ENCODE data around the gene BMPR1B. TPM values are rescaled to one million over a fixed set of nuclear protein-coding genes. Genes with fewer than 3 reads are reported as not detected.
"Not testable (repeated sequence)": the region's sequence is repeated elsewhere in the genome, so short reads cannot be mapped to it uniquely, and the experiment has no call there.

The BMPR1B gene
- polyA plus RNA-seq, 3 donors from 2014 or later = not detected

- Mint-ChIP-seq H3K4me1 (peaks cover 58 to 66% of the 10 kb centered on the region in 2 donors), H3K27ac (peak overlapping the region in 1 of 6 donors; percentile 47), H3K9me3 (peaks cover 0 to 1% (median 0%) of the 10 kb centered on the region in 6 donors), H3K27me3 (ENCODE audit: low read depth in 3 of 3) (peaks cover 0 to 10% (median 5%) of the 10 kb centered on the region in 3 donors), H3K4me3 (peak overlapping the region in 1 of 5 donors; percentile 29), H3K36me3 (peaks cover 0 to 5% (median 0%) of the 10 kb centered on the region in 3 donors)
- DNase-seq = no peak
Observed at GRCh38 chr4:95158626-95159025, 400.9 kb downstream of the BMPR1B start.

DNA sequence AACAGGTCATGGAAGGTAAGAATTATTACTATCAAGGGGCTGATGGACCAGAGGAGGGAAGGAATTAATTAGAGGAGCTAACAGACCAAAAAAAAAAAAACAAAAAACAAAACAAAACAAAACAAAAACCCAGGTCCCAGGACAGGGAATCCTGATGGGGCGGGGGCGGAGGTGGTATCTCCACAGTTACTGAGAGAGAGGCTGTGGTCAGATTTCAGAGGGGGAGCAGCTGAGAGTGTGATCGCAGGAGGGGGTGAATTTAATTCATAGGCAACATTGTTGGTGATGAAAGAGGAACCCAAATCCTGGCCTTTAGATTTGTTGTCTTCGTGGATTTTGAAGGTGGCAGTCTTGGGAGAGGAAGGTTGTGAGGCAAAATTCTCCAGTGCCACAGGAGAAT lies 401.6 kb downstream of the BMPR1B start:
- Mint-ChIP-seq H3K9me3 (peaks cover 0 to 1% (median 0%) of the 10 kb centered on the region in 6 donors), H3K36me3 (peaks cover 0 to 5% (median 0%) of the 10 kb centered on the region in 3 donors), H3K27me3 (ENCODE audit: low read depth in 3 of 3) (peaks cover 0 to 8% (median 5%) of the 10 kb centered on the region in 3 donors), H3K27ac (peak overlapping the region in 3 of 6 donors; percentile 11 to 38 (median 32)), H3K4me1 (peaks cover 58 to 66% of the 10 kb centered on the region in 2 donors), H3K4me3 (peak overlapping the region in 4 of 5 donors; percentile 47 to 62 (median 56))
- no peak for DNase-seq

DNA sequence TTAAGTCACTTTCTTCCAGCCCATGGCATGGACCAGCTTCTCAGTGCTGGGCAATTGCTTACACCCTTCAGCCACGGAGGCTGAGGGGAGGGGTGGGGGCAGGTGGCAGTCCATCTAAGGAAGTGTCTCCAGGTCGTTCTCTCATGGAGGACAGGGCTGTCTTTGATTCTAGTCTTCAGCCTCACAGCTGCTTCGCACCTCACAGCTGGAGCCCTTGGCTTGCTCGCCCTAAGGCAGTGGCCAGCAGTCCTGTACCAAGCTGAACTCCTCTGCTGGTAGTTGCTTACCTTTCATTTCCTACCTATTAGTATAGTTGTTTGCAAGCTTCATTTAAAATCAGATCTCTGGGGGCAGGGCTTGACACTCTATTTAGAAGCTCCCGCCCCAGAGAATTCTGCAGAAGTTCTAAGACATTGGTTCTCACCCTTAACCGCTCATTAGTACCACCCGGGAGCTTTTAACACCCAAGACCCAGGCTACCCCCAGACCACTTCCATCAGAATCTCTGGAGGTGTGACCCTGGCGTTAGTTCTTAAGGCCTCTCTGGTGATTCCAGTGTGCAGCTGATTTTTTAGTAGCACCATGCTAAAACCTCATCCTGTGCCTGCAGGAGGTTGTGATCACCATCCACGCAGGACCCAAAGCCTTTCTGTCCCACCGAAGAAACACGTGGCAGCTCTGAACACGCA lies 404.2 kb downstream of the BMPR1B start:
- H3K27ac Mint-ChIP-seq = peak overlapping the region in 5 of 6 donors; percentile 4 to 81 (median 56)
- H3K27me3 Mint-ChIP-seq (ENCODE audit: low read depth in 3 of 3) = peaks cover 0 to 5% (median 2%) of the 10 kb centered on the region in 3 donors
- peaks cover 0 to 1% (median 0%) of the 10 kb centered on the region in 6 donors for H3K9me3 Mint-ChIP-seq
- peak; percentile 43 to 58 (median 43) for DNase-seq
- H3K4me3 Mint-ChIP-seq = peak overlapping the region; percentile 18 to 66 (median 36)
- peaks cover 0 to 5% (median 0%) of the 10 kb centered on the region in 3 donors for H3K36me3 Mint-ChIP-seq
- peaks cover 44 to 56% of the 10 kb centered on the region in 2 donors for H3K4me1 Mint-ChIP-seq

DNA sequence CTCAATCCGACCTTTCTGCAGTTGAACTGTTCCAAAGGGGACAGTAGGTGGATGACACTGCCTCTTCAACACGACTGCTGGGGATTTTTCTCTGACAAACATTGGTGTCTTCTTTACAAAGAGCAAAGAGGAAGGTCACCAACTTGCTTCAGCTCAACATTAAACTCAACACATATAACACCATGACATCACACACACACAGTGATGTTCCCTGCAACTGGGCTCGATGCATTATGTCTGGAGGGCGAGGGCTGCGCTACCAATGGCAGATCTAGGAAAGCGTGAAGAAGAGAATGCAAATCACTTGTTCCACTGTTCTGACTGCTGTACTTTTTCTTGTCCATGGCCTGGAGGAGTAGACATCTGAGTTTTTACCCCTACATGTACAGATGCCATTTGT lies 405.1 kb downstream of the BMPR1B start:
- DNase-seq = no peak
- Mint-ChIP-seq H3K4me3 (no peak overlapping the region), H3K9me3 (peaks cover 0 to 3% (median 0%) of the 10 kb centered on the region in 6 donors), H3K27me3 (ENCODE audit: low read depth in 3 of 3) (peaks cover 2 to 5% (median 2%) of the 10 kb centered on the region in 3 donors), H3K4me1 (peaks cover 44 to 56% of the 10 kb centered on the region in 2 donors), H3K36me3 (peaks cover 0 to 5% (median 0%) of the 10 kb centered on the region in 3 donors), H3K27ac (peak overlapping the region in 1 of 6 donors; percentile 56)

- peaks cover 0 to 4% (median 0%) of the 10 kb centered on the region in 6 donors for H3K9me3 Mint-ChIP-seq
- H3K4me1 Mint-ChIP-seq = peaks cover 20 to 31% of the 10 kb centered on the region in 2 donors
- H3K27me3 Mint-ChIP-seq (ENCODE audit: low read depth in 3 of 3) = peaks cover 0 to 3% (median 2%) of the 10 kb centered on the region in 3 donors
- no peak overlapping the region for H3K4me3 Mint-ChIP-seq
- no peaks in the 10 kb centered on the region for H3K36me3 Mint-ChIP-seq
- DNase-seq = peak; percentile 43 to 52 (median 46)
- no peak overlapping the region for H3K27ac Mint-ChIP-seq
Observed at GRCh38 chr4:95165926-95166524, 408.3 kb downstream of the BMPR1B start.

GRCh38 chr4:95167805-95168204 lies 410.1 kb downstream of the BMPR1B start:
- Mint-ChIP-seq H3K4me3 (no peak overlapping the region), H3K27ac (no peak overlapping the region), H3K4me1 (peaks cover 6 to 13% of the 10 kb centered on the region in 2 donors), H3K9me3 (peaks cover 0 to 4% (median 0%) of the 10 kb centered on the region in 6 donors), H3K36me3 (no peaks in the 10 kb centered on the region), H3K27me3 (ENCODE audit: low read depth in 3 of 3) (peaks cover 0 to 2% (median 0%) of the 10 kb centered on the region in 3 donors)
- no peak for DNase-seq

GRCh38 chr4:95170176-95170575 lies 412.4 kb downstream of the BMPR1B start:
- Mint-ChIP-seq H3K27ac (no peak overlapping the region), H3K9me3 (peaks cover 0 to 4% (median 0%) of the 10 kb centered on the region in 6 donors)

DNA sequence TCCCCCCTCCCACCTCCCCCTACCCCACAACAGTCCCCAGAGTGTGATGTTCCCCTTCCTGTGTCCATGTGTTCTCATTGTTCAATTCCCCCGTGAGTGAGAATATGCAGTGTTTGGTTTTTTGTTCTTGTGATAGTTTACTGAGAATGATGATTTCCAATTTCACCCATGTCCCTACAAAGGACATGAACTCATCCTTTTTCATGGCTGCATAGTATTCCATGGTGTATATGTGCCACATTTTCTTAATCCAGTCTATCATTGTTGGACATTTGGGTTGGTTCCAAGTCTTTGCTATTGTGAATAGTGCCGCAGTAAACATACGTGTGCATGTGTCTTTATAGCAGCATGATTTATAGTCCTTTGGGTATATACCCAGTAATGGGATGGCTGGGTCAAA lies 413.6 kb downstream of the BMPR1B start:
- H3K27me3 Mint-ChIP-seq (ENCODE audit: low read depth in 3 of 3); H3K27ac Mint-ChIP-seq; H3K9me3 Mint-ChIP-seq; H3K36me3 Mint-ChIP-seq; H3K4me1 Mint-ChIP-seq; H3K4me3 Mint-ChIP-seq; DNase-seq: not testable (repeated sequence)

More at GRCh38 chr4:95170176-95170575, 412.4 kb downstream of the BMPR1B start:
- Mint-ChIP-seq H3K36me3 (no peaks in the 10 kb centered on the region), H3K4me3 (no peak overlapping the region), H3K27me3 (ENCODE audit: low read depth in 3 of 3) (peaks cover 0 to 2% (median 0%) of the 10 kb centered on the region in 3 donors), H3K4me1 (peaks cover 2 to 9% of the 10 kb centered on the region in 2 donors)
- no peak for DNase-seq

DNA sequence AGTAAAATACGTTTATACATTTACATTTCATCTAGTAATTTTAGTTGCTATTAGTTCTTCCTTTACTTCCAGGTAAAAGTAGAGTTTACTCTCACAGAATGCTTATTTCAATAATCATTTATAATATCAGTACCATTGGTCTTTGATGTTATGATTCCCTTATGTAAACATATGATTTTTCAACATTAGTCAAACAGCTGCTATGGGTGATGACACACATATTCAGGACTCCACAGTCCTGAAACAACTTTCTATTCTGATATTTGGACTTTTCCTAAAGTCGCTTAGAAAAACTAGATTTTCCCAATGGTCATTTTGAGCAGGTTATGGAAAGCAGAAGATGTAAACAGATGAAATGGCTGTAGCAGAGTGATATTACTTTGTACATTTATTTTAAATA lies 421.2 kb downstream of the BMPR1B start:
- no peak for DNase-seq
- Mint-ChIP-seq H3K27me3 (ENCODE audit: low read depth in 3 of 3) (peaks cover 0 to 3% (median 1%) of the 10 kb centered on the region in 3 donors), H3K27ac (no peak overlapping the region), H3K4me3 (no peak overlapping the region), H3K9me3 (peaks cover 0 to 3% (median 0%) of the 10 kb centered on the region in 6 donors), H3K4me1 (no peaks in the 10 kb centered on the region), H3K36me3 (no peaks in the 10 kb centered on the region)

- H3K27ac Mint-ChIP-seq = no peak overlapping the region
- H3K9me3 Mint-ChIP-seq = peaks cover 0 to 3% (median 0%) of the 10 kb centered on the region in 6 donors
Observed at GRCh38 chr4:95180531-95181242, 422.9 kb downstream of the BMPR1B start.

DNA sequence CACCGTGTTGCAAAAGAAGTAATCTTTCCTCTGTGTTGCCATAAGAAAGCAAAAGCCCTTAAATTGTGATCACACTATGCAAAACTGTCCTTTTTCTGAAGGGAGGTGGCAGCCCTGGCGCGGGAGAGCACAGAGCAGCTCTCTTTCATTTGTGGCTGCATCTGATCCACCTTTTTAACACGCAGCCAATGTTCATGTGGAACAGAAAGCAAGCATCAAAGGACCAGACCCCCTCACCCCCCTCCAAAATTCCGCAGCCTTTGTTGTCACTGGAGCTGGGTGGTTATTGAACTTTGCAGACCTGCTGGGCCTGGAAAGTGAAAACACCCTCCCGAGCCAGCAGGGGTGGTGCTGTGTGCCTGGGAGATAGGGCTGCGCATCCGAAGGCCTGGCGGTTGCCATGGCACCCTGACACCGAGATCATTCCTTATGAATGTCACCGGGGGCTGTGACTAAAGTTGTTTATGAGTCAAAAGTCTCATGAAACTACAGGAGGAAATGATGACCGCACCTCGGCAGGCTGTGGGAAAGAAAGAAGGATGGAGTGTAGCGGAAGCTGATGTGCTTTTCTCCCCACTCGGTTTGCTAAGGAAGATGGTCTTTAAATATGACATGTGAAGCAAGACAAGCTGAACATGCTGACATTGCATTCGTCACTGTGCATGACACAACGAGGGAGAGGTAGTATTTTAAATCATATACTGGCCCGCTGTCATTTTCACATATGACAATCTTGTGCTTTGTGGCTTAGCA lies 423.7 kb downstream of the BMPR1B start:
- H3K27me3 Mint-ChIP-seq (ENCODE audit: low read depth in 3 of 3) = peaks cover 0 to 2% (median 0%) of the 10 kb centered on the region in 3 donors
- no peaks in the 10 kb centered on the region for H3K4me1 Mint-ChIP-seq
- H3K4me3 Mint-ChIP-seq = no peak overlapping the region
- H3K36me3 Mint-ChIP-seq = no peaks in the 10 kb centered on the region
- H3K27ac Mint-ChIP-seq = no peak overlapping the region
- peaks cover 0 to 3% (median 0%) of the 10 kb centered on the region in 6 donors for H3K9me3 Mint-ChIP-seq
- DNase-seq = no peak

More at GRCh38 chr4:95180531-95181242, 422.9 kb downstream of the BMPR1B start:
- Mint-ChIP-seq H3K27me3 (ENCODE audit: low read depth in 3 of 3) (peaks cover 0 to 2% (median 0%) of the 10 kb centered on the region in 3 donors), H3K36me3 (no peaks in the 10 kb centered on the region), H3K4me3 (no peak overlapping the region), H3K4me1 (no peaks in the 10 kb centered on the region)
- DNase-seq = no peak

DNA sequence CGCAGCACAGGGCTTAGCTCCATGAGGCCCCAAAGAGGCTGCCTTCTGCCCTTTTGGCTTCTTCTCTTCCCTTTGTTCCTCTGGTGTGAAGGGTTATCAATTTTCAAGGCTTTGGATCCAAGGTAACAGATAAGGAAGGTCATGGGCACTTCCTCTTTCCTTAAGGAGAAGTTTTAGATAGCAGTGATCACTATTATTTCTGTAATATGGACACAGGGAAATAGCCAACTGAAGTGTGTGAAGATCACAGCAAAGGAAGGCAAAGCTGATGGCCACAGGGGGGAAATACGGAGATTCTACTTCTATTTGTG lies 424.2 kb downstream of the BMPR1B start:
- H3K4me3 Mint-ChIP-seq = no peak overlapping the region
- no peaks in the 10 kb centered on the region for H3K36me3 Mint-ChIP-seq
- no peak for DNase-seq
- peak overlapping the region in 1 of 6 donors; percentile 14 for H3K27ac Mint-ChIP-seq
- H3K9me3 Mint-ChIP-seq = peaks cover 0 to 3% (median 0%) of the 10 kb centered on the region in 6 donors
- no peaks in the 10 kb centered on the region for H3K4me1 Mint-ChIP-seq
- peaks cover 0 to 2% (median 0%) of the 10 kb centered on the region in 3 donors for H3K27me3 Mint-ChIP-seq (ENCODE audit: low read depth in 3 of 3)
